Activated CD4-positive, alpha-beta T cell treated with anti-CD3 and anti-CD28 coated beads, Interleukin-2, amount 10 ng/mL, durations not matched to agents 7 days and 5 days (primary cell): Measurements from ENCODE around the gene IDH3G. TPM values are rescaled to one million over a fixed set of nuclear protein-coding genes. Genes with fewer than 3 reads are reported as not detected.

Experiments
- CTCF ChIA-PET: fragments of 350-600 bp; sonication (Branson Sonifier 250); formaldehyde crosslinking; loops from one replicate; lab custom pipeline; 2021; ENCODE audit warnings: antibody characterized with exemption; lab: Charles Lee
- POLR2A ChIA-PET: fragments of 350-600 bp; sonication (Branson Sonifier 250); formaldehyde crosslinking; loops from one replicate; lab custom pipeline; 2021; ENCODE audit warnings: antibody characterized with exemption; lab: Charles Lee
- DNase-seq: peaks from one replicate; pipeline ENCODE4 v3.0.0-alpha.2; 2020
- H3K27ac Mint-ChIP-seq: one replicate; pipeline ENCODE4 v1.8.0; 2021; ENCODE audit warnings: mild to moderate bottlenecking, moderate library complexity, mixed read lengths
- H3K27me3 Mint-ChIP-seq: one replicate; pipeline ENCODE4 v1.8.0; 2021; ENCODE audit warnings: mixed read lengths
- H3K36me3 Mint-ChIP-seq: one replicate; pipeline ENCODE4 v1.8.0; 2021; ENCODE audit warnings: low read depth, mixed read lengths
- H3K4me1 Mint-ChIP-seq: one replicate; pipeline ENCODE4 v1.8.0; 2021; ENCODE audit warnings: mixed read lengths
- H3K4me3 Mint-ChIP-seq: one replicate; pipeline ENCODE4 v1.8.0; 2021; ENCODE audit warnings: mild to moderate bottlenecking, moderate library complexity, mixed read lengths
- H3K9me3 Mint-ChIP-seq: one replicate; pipeline ENCODE4 v1.8.0; 2021; ENCODE audit warnings: mixed read lengths
- total RNA-seq, 2 experiments: library from RNA; stranded (reverse); gene quantifications; one replicate each; pipeline ENCODE4 v1.2.3, GENCODE V29; 2021

Gene IDH3G
- total RNA-seq, 2 experiments from 2014 or later = 60.1 to 64.8 TPM

- ChIA-PET CTCF (interaction anchor here (0.7 to 1.0 kb wide), 2 partner anchors 9 to 23 kb away, joined by 3 read pairs; no protein-coding TSS in a partner anchor), POLR2A (no interaction called here)
- no peaks in the 10 kb centered on the region for H3K9me3 Mint-ChIP-seq
- peaks cover 21% of the 10 kb centered on the region for H3K4me1 Mint-ChIP-seq
- DNase-seq = peak; percentile 14
- H3K27me3 Mint-ChIP-seq = no peaks in the 10 kb centered on the region
- peak overlapping the region; percentile 85 for H3K27ac Mint-ChIP-seq
- peaks cover 11% of the 10 kb centered on the region for H3K36me3 Mint-ChIP-seq
- H3K4me3 Mint-ChIP-seq = peak overlapping the region; percentile 93
Measured at GRCh38 chrX:153794897-153795816, 982 bp upstream of the IDH3G start.

- POLR2A ChIA-PET = no interaction called here
- Mint-ChIP-seq H3K27ac (peak overlapping the region; percentile 82), H3K36me3 (peaks cover 11% of the 10 kb centered on the region), H3K4me1 (peaks cover 21% of the 10 kb centered on the region), H3K9me3 (no peaks in the 10 kb centered on the region), H3K27me3 (no peaks in the 10 kb centered on the region), H3K4me3 (peak overlapping the region; percentile 93)
- no peak for DNase-seq
- CTCF ChIA-PET = no interaction called here
Measured at GRCh38 chrX:153793291-153793690, 884 bp downstream of the IDH3G start.

GRCh38 chrX:153792368-153792767 lies 1.8 kb downstream of the IDH3G start:
- H3K27ac Mint-ChIP-seq = no peak overlapping the region
- no peaks in the 10 kb centered on the region for H3K27me3 Mint-ChIP-seq
- POLR2A ChIA-PET = no interaction called here
- peaks cover 21% of the 10 kb centered on the region for H3K4me1 Mint-ChIP-seq
- H3K36me3 Mint-ChIP-seq = peaks cover 11% of the 10 kb centered on the region
- H3K9me3 Mint-ChIP-seq = no peaks in the 10 kb centered on the region
- DNase-seq = no peak
- peak overlapping the region; percentile 93 for H3K4me3 Mint-ChIP-seq
- CTCF ChIA-PET = no interaction called here

GRCh38 chrX:153791104-153791852 lies 2.9 kb downstream of the IDH3G start:
- no peaks in the 10 kb centered on the region for H3K27me3 Mint-ChIP-seq
- ChIA-PET POLR2A (no interaction called here), CTCF (no interaction called here)
- DNase-seq = no peak
- H3K27ac Mint-ChIP-seq = no peak overlapping the region
- peaks cover 12% of the 10 kb centered on the region for H3K36me3 Mint-ChIP-seq
- H3K4me1 Mint-ChIP-seq = peaks cover 19% of the 10 kb centered on the region
- no peak overlapping the region for H3K4me3 Mint-ChIP-seq
- no peaks in the 10 kb centered on the region for H3K9me3 Mint-ChIP-seq

GRCh38 chrX:153789654-153790053 lies 4.5 kb downstream of the IDH3G start:
- ChIA-PET CTCF (interaction anchor here (1.0 kb wide), 1 partner anchor 11 kb away, joined by 3 read pairs; no protein-coding TSS in a partner anchor), POLR2A (no interaction called here)
- no peak for DNase-seq
- H3K27me3 Mint-ChIP-seq = no peaks in the 10 kb centered on the region
- H3K36me3 Mint-ChIP-seq = peaks cover 11% of the 10 kb centered on the region
- peaks cover 9% of the 10 kb centered on the region for H3K4me1 Mint-ChIP-seq
- H3K9me3 Mint-ChIP-seq = no peaks in the 10 kb centered on the region
- no peak overlapping the region for H3K27ac Mint-ChIP-seq
- no peak overlapping the region for H3K4me3 Mint-ChIP-seq

GRCh38 chrX:153786669-153787068 lies 7.5 kb downstream of the IDH3G start:
- ChIA-PET POLR2A (no interaction called here), CTCF (no interaction called here)
- H3K4me3 Mint-ChIP-seq = no peak overlapping the region
- H3K36me3 Mint-ChIP-seq = peaks cover 6% of the 10 kb centered on the region
- no peaks in the 10 kb centered on the region for H3K27me3 Mint-ChIP-seq
- peaks cover 2% of the 10 kb centered on the region for H3K4me1 Mint-ChIP-seq
- H3K9me3 Mint-ChIP-seq = no peaks in the 10 kb centered on the region
- no peak overlapping the region for H3K27ac Mint-ChIP-seq
- no peak for DNase-seq

GRCh38 chrX:153784325-153784967 lies 9.7 kb downstream of the IDH3G start:
- H3K27ac Mint-ChIP-seq = no peak overlapping the region
- ChIA-PET POLR2A (no interaction called here), CTCF (no interaction called here)
- H3K4me1 Mint-ChIP-seq = no peaks in the 10 kb centered on the region
- H3K27me3 Mint-ChIP-seq = peaks cover 8% of the 10 kb centered on the region
- DNase-seq = no peak
- H3K4me3 Mint-ChIP-seq = no peak overlapping the region
- no peaks in the 10 kb centered on the region for H3K9me3 Mint-ChIP-seq
- peaks cover 4% of the 10 kb centered on the region for H3K36me3 Mint-ChIP-seq

- no peak overlapping the region for H3K4me3 Mint-ChIP-seq
- ChIA-PET CTCF (no interaction called here), POLR2A (no interaction called here)
- peaks cover 4% of the 10 kb centered on the region for H3K36me3 Mint-ChIP-seq
- no peak for DNase-seq
- H3K27me3 Mint-ChIP-seq = peaks cover 8% of the 10 kb centered on the region
- H3K27ac Mint-ChIP-seq = no peak overlapping the region
- no peaks in the 10 kb centered on the region for H3K4me1 Mint-ChIP-seq
- H3K9me3 Mint-ChIP-seq = no peaks in the 10 kb centered on the region
Measured at GRCh38 chrX:153783378-153784013, 10.7 kb downstream of the IDH3G start.

- POLR2A ChIA-PET = no interaction called here
- CTCF ChIA-PET = no interaction called here
- H3K4me1 Mint-ChIP-seq = no peaks in the 10 kb centered on the region
Measured at GRCh38 chrX:153782871-153783270, 11.3 kb downstream of the IDH3G start.

GRCh38 chrX:153782313-153782712 lies 11.9 kb downstream of the IDH3G start:
- no peaks in the 10 kb centered on the region for H3K9me3 Mint-ChIP-seq
- POLR2A ChIA-PET = no interaction called here
- CTCF ChIA-PET = no interaction called here
- peaks cover 8% of the 10 kb centered on the region for H3K27me3 Mint-ChIP-seq
- H3K27ac Mint-ChIP-seq = no peak overlapping the region
- no peak overlapping the region for H3K4me3 Mint-ChIP-seq
- H3K4me1 Mint-ChIP-seq = no peaks in the 10 kb centered on the region
- no peak for DNase-seq
- H3K36me3 Mint-ChIP-seq = peaks cover 4% of the 10 kb centered on the region

More at GRCh38 chrX:153782871-153783270, 11.3 kb downstream of the IDH3G start:
- Mint-ChIP-seq H3K36me3 (peaks cover 4% of the 10 kb centered on the region), H3K4me3 (no peak overlapping the region), H3K27me3 (peaks cover 8% of the 10 kb centered on the region), H3K9me3 (no peaks in the 10 kb centered on the region), H3K27ac (no peak overlapping the region)
- no peak for DNase-seq

GRCh38 chrX:153781428-153782047 lies 12.6 kb downstream of the IDH3G start:
- ChIA-PET POLR2A (no interaction called here), CTCF (no interaction called here)
- DNase-seq = no peak
- Mint-ChIP-seq H3K27ac (no peak overlapping the region), H3K27me3 (peaks cover 8% of the 10 kb centered on the region), H3K4me1 (no peaks in the 10 kb centered on the region), H3K4me3 (no peak overlapping the region), H3K36me3 (peaks cover 2% of the 10 kb centered on the region), H3K9me3 (no peaks in the 10 kb centered on the region)
